H9 (cell line): ENCODE measurements around the gene ZNF804A. TPM values are rescaled to one million over a fixed set of nuclear protein-coding genes. Genes with fewer than 3 reads are reported as not detected.

Source experiments
- DNase-seq: peaks from one replicate; pipeline ENCODE4 v3.0.0-alpha.2; 2017
- H2AFZ ChIP-seq: one replicate; pipeline ENCODE4 v1.6.1; 2013; ENCODE audit warnings: mild to moderate bottlenecking, low read length, control low read depth, moderate library complexity
- H2AK5ac ChIP-seq: 2 replicates; pipeline ENCODE4 v1.6.1; 2013; ENCODE audit warnings: low read length, control low read depth, mixed read lengths; ENCODE audit not compliant: insufficient read length
- H2BK120ac ChIP-seq: one replicate; pipeline ENCODE4 v1.6.1; 2013; ENCODE audit warnings: low read depth, mild to moderate bottlenecking, low read length, control low read depth, inconsistent platforms; ENCODE audit not compliant: poor library complexity, severe bottlenecking
- H2BK12ac ChIP-seq: 2 replicates; pipeline ENCODE4 v1.6.1; 2013; ENCODE audit warnings: low read length, control low read depth, mixed read lengths, low read depth; ENCODE audit not compliant: insufficient read length
- H2BK15ac ChIP-seq: 2 replicates; pipeline ENCODE4 v1.6.1; 2013; ENCODE audit warnings: low read depth, low read length, control low read depth
- H2BK20ac ChIP-seq: one replicate; pipeline ENCODE4 v1.6.1; 2013; ENCODE audit warnings: low read depth, mild to moderate bottlenecking, low read length, control low read depth, inconsistent platforms; ENCODE audit not compliant: poor library complexity, severe bottlenecking
- H2BK5ac ChIP-seq: 2 replicates; pipeline ENCODE4 v1.6.1; 2013; ENCODE audit warnings: low read length, control low read depth, mixed read lengths; ENCODE audit not compliant: insufficient read length
- H3K14ac ChIP-seq: 2 replicates; pipeline ENCODE4 v1.6.1; 2013; ENCODE audit warnings: low read length, control low read depth; ENCODE audit not compliant: insufficient read depth
- H3K18ac ChIP-seq: 2 replicates; pipeline ENCODE4 v1.6.1; 2013; ENCODE audit warnings: low read depth, mild to moderate bottlenecking, mixed read lengths, low read length, control low read depth; ENCODE audit not compliant: insufficient read length
- H3K23ac ChIP-seq: 2 replicates; pipeline ENCODE4 v1.6.1; 2013; ENCODE audit warnings: low read length, control low read depth, mixed read lengths, low read depth; ENCODE audit not compliant: insufficient read length
- H3K23me2 ChIP-seq: 2 replicates; pipeline ENCODE4 v1.6.1; 2013; ENCODE audit warnings: low read depth, mild to moderate bottlenecking, mixed read lengths, low read length, control low read depth; ENCODE audit not compliant: insufficient read length, poor library complexity, severe bottlenecking
- H3K27ac ChIP-seq: 2 replicates; pipeline ENCODE4 v1.5.1; 2013; ENCODE audit warnings: low read length, control low read depth, mixed read lengths, low read depth; ENCODE audit not compliant: insufficient read length
- H3K27me3 ChIP-seq: 2 replicates; pipeline ENCODE4 v1.6.1; 2013; ENCODE audit warnings: low read length, control low read depth, inconsistent platforms; ENCODE audit not compliant: insufficient read depth
- H3K4ac ChIP-seq: 2 replicates; pipeline ENCODE4 v1.6.1; 2013; ENCODE audit warnings: low read depth, mild to moderate bottlenecking, control low read depth, inconsistent platforms, low read length, moderate library complexity
- H3K4me1 ChIP-seq: 2 replicates; pipeline ENCODE4 v1.6.1; 2013; ENCODE audit warnings: low read length, control low read depth, inconsistent platforms; ENCODE audit not compliant: insufficient read depth
- H3K4me2 ChIP-seq: 2 replicates; pipeline ENCODE4 v1.6.1; 2013; ENCODE audit warnings: low read length, control low read depth, mixed read lengths; ENCODE audit not compliant: insufficient read length, insufficient read depth
- H3K56ac ChIP-seq: 2 replicates; pipeline ENCODE4 v1.6.1; 2013; ENCODE audit warnings: low read depth, mild to moderate bottlenecking, mixed read lengths, low read length, control low read depth; ENCODE audit not compliant: insufficient read length
- H3K79me1 ChIP-seq: 2 replicates; pipeline ENCODE4 v1.6.1; 2013; ENCODE audit warnings: low read depth, mild to moderate bottlenecking, moderate library complexity, low read length, control low read depth, inconsistent platforms; ENCODE audit not compliant: insufficient read depth, poor library complexity, severe bottlenecking
- H3K79me2 ChIP-seq: 2 replicates; pipeline ENCODE4 v1.6.1; 2013; ENCODE audit warnings: low read length, control low read depth, inconsistent platforms; ENCODE audit not compliant: insufficient read depth
- H3K9ac ChIP-seq: 2 replicates; pipeline ENCODE4 v1.6.1; 2013; ENCODE audit warnings: low read length, control low read depth, mixed read lengths; ENCODE audit not compliant: insufficient read length; ENCODE audit errors: extremely low read depth
- H3K9me3 ChIP-seq: one replicate; pipeline ENCODE4 v1.6.1; 2013; ENCODE audit warnings: low read depth, low read length, inconsistent platforms; ENCODE audit not compliant: control insufficient read depth
- H3T11ph ChIP-seq: one replicate; pipeline ENCODE4 v1.6.1; 2013; ENCODE audit warnings: mild to moderate bottlenecking, low read length, control low read depth, inconsistent platforms
- H4K20me1 ChIP-seq: one replicate; pipeline ENCODE4 v1.6.1; 2013; ENCODE audit not compliant: control insufficient read depth, insufficient read length, insufficient read depth
- H4K5ac ChIP-seq: 2 replicates; pipeline ENCODE4 v1.6.1; 2013; ENCODE audit warnings: low read depth, mild to moderate bottlenecking, mixed read lengths, low read length, control low read depth; ENCODE audit not compliant: insufficient read length
- H4K8ac ChIP-seq: replicated peaks from 2 replicates; pipeline ENCODE4 v1.6.1; 2013; ENCODE audit warnings: low read length, control low read depth, mixed read lengths, low read depth; ENCODE audit not compliant: insufficient read length
- H4K91ac ChIP-seq: 2 replicates; pipeline ENCODE4 v1.6.1; 2013; ENCODE audit warnings: low read depth, mild to moderate bottlenecking, moderate library complexity, mixed read lengths, low read length, control low read depth; ENCODE audit not compliant: insufficient read length
- H3K27ac Mint-ChIP-seq, 3 experiments: 2 replicates in 2 of 3; 3 replicates in 1 of 3; pipeline ENCODE4 v1.8.0; 2020 to 2021; ENCODE audit warnings: mixed read lengths in 3 of 3, mild to moderate bottlenecking in 1 of 3, moderate library complexity in 1 of 3
- H3K27me3 Mint-ChIP-seq: 2 replicates; pipeline ENCODE4 v1.8.0; 2021; ENCODE audit warnings: low read depth, mild to moderate bottlenecking, moderate library complexity, mixed read lengths
- H3K36me3 Mint-ChIP-seq, 3 experiments: 2 replicates in 2 of 3; 3 replicates in 1 of 3; pipeline ENCODE4 v1.8.0; 2020 to 2021; ENCODE audit warnings: low read depth in 3 of 3, mixed read lengths in 3 of 3; ENCODE audit not compliant: insufficient read depth in 1 of 3
- H3K4me1 Mint-ChIP-seq, 2 experiments: 2 replicates each; pipeline ENCODE4 v1.8.0; 2020; ENCODE audit warnings: mixed read lengths in 2 of 2
- H3K4me3 Mint-ChIP-seq, 2 experiments: 2 replicates in 1 of 2; 3 replicates in 1 of 2; pipeline ENCODE4 v1.8.0; 2020 to 2021; ENCODE audit warnings: mild to moderate bottlenecking in 2 of 2, mixed read lengths in 2 of 2, moderate library complexity in 1 of 2
- H3K9me3 Mint-ChIP-seq, 2 experiments: 2 replicates in 1 of 2; 3 replicates in 1 of 2; pipeline ENCODE4 v1.8.0; 2020; ENCODE audit warnings: mild to moderate bottlenecking in 2 of 2, mixed read lengths in 2 of 2, moderate library complexity in 1 of 2
- CTCF ChIP-seq: fragments of 200-600 bp; sonication (generic); conservative IDR thresholded peaks from 3 replicates; pipeline ENCODE4 v1.8.0; 2021; ENCODE audit warnings: antibody characterized with exemption, mild to moderate bottlenecking
- WGBS: extraction: QIAGEN DNeasy Blood & Tissue Kit; methylation state at CpG from one replicate; pipeline ENCODE4 v1.1.7; 2013; ENCODE audit warnings: missing lambda C conversion rate, low lambda C conversion rate, mixed read lengths; ENCODE audit not compliant: insufficient read length; ENCODE audit errors: extremely low coverage; 5-methylcytosine and 5-hydroxymethylcytosine counted together
- total RNA-seq: library from RNA; stranded (reverse); gene quantifications from 2 replicates; pipeline ENCODE4 v1.2.1, GENCODE V29; 2021

The ZNF804A gene
- total RNA-seq, 1 experiment from 2014 or later, result not detected

- H2BK5ac ChIP-seq, result no peak overlapping the region
- no peaks in the 10 kb centered on the region for H3K79me2 ChIP-seq
- H3K9me3 ChIP-seq, result no peaks in the 10 kb centered on the region
- H3K79me1 ChIP-seq, result no peaks in the 10 kb centered on the region
- H3K9ac ChIP-seq, result no peak overlapping the region
- H2BK15ac ChIP-seq, result no peak overlapping the region
- Mint-ChIP-seq H3K27ac (no peak overlapping the region), H3K4me3 (no peak overlapping the region), H3K4me1 (no peaks in the 10 kb centered on the region), H3K27me3 (no peaks in the 10 kb centered on the region), H3K36me3 (no peaks in the 10 kb centered on the region), H3K9me3 (no peaks in the 10 kb centered on the region; a peak in 1 of 5 replicates)
- H2AFZ ChIP-seq, result no peak overlapping the region
- no peak overlapping the region for H3K27ac ChIP-seq
- no peak for DNase-seq
- H4K91ac ChIP-seq, result no peak overlapping the region
- no peak overlapping the region for H4K8ac ChIP-seq
- H3K4me1 ChIP-seq, result no peaks in the 10 kb centered on the region
- no peaks in the 10 kb centered on the region for H4K20me1 ChIP-seq
- H3K4me2 ChIP-seq, result no peak overlapping the region
- H3K14ac ChIP-seq, result no peak overlapping the region
- H3K18ac ChIP-seq, result no peak overlapping the region
- no CpG with 5 or more reads among the region's 3 CpGs for WGBS
- H3K23me2 ChIP-seq, result no peaks in the 10 kb centered on the region
- no peaks in the 10 kb centered on the region for H3K27me3 ChIP-seq
- TF ChIP-seq CTCF, result no peak
- no peak overlapping the region for H3T11ph ChIP-seq
- no peak overlapping the region for H2AK5ac ChIP-seq
- no peak overlapping the region for H2BK120ac ChIP-seq
- no peak overlapping the region for H3K56ac ChIP-seq
- H3K4ac ChIP-seq, result no peak overlapping the region
- no peak overlapping the region for H4K5ac ChIP-seq
- H2BK12ac ChIP-seq, result no peak overlapping the region
- H3K23ac ChIP-seq, result no peak overlapping the region
- H2BK20ac ChIP-seq, result no peak overlapping the region
Measured at GRCh38 chr2:184956856-184957255, 358.5 kb downstream of the ZNF804A start.
